Astrocyte of the spinal cord (primary cell): ENCODE data around the gene IL23A.

ENCODE experiments used
- DNase-seq: peaks from one replicate; pipeline ENCODE4 v3.0.0; 2011; ENCODE audit warnings: low read depth, low spot score
- H3K4me3 ChIP-seq: 2 replicates; pipeline ENCODE4 v1.5.1; 2011; ENCODE audit warnings: low read depth, mild to moderate bottlenecking, low read length, moderate library complexity
- CTCF ChIP-seq: IDR thresholded peaks from 2 replicates; pipeline ENCODE4 v1.5.1; 2012; ENCODE audit warnings: low read depth, mild to moderate bottlenecking, low read length, inconsistent platforms
- in situ Hi-C: cut with HindIII; loops from 2 replicates; pipeline ENCODE4 v1.10.0; 2017; ENCODE audit warnings: low sequenced_read_pairs

IL23A gene

GRCh38 chr12:56377310-56377988 is 38.8 kb downstream of the IL23A start:
- no peak for TF ChIP-seq CTCF
- in situ Hi-C loops: no loop called here
- no peak overlapping the region for H3K4me3 ChIP-seq
- peak; percentile 8 for DNase-seq

GRCh38 chr12:56377989-56378316 is 39.3 kb downstream of the IL23A start:
- in situ Hi-C loops: no loop called here
- no peak for DNase-seq
- H3K4me3 ChIP-seq: no peak overlapping the region
- TF ChIP-seq CTCF: no peak

- TF ChIP-seq CTCF: no peak
- no peak for DNase-seq
- H3K4me3 ChIP-seq: no peak overlapping the region
- in situ Hi-C loops: no loop called here
These were observed 43.9 kb downstream of the IL23A start for GRCh38 chr12:56382611-56383010.

- H3K4me3 ChIP-seq: no peak overlapping the region
- DNase-seq: no peak
- TF ChIP-seq CTCF: no peak
- in situ Hi-C loops: no loop called here
These were observed 47.2 kb downstream of the IL23A start for GRCh38 chr12:56385873-56386272.

GRCh38 chr12:56387152-56387736 is 48.6 kb downstream of the IL23A start:
- H3K4me3 ChIP-seq: no peak overlapping the region
- in situ Hi-C loops: no loop called here
- no peak for TF ChIP-seq CTCF
- peak; percentile 16 for DNase-seq

- in situ Hi-C loops: no loop called here
- no peak overlapping the region for H3K4me3 ChIP-seq
- no peak for TF ChIP-seq CTCF
- DNase-seq: no peak
These were observed 50.7 kb downstream of the IL23A start for GRCh38 chr12:56389412-56389811.
